HL-60 (cell line): ENCODE measurements around the gene CLASP2.
"Not testable (repeated sequence)": the region's sequence is repeated elsewhere in the genome, so short reads cannot be mapped to it uniquely, and the experiment has no call there.

Experiments
- DNase-seq, 2 experiments: peaks; one replicate each; pipeline ENCODE4 v3.0.0-alpha.2; 2010 to 2020; ENCODE audit warnings: low read depth in 1 of 2, low spot score in 1 of 2
- H3K27ac ChIP-seq: fragments of 250-450 bp; sonication (Bioruptor Pico); replicated peaks from 2 replicates; pipeline ENCODE4 v1.5.1; 2020; ENCODE audit warnings: mild to moderate bottlenecking, moderate library complexity
- H3K27me3 ChIP-seq: fragments of 250-450 bp; sonication (Bioruptor Pico); 2 replicates; pipeline ENCODE4 v1.5.1; 2021; ENCODE audit warnings: mild to moderate bottlenecking, moderate library complexity; ENCODE audit not compliant: insufficient read depth, poor library complexity, severe bottlenecking
- H3K4me3 ChIP-seq: replicated peaks from 2 replicates; pipeline ENCODE4 v1.5.1; 2011; ENCODE audit warnings: mild to moderate bottlenecking, control low read depth, low read length; ENCODE audit not compliant: insufficient read depth
- CTCF ChIP-seq: IDR thresholded peaks from one replicate; pipeline ENCODE4 v1.5.1; 2011; ENCODE audit warnings: low read length, control low read depth, inconsistent platforms; ENCODE audit not compliant: insufficient read depth
- GABPA ChIP-seq: IDR thresholded peaks from 2 replicates; pipeline ENCODE4 v1.6.1; 2012; ENCODE audit warnings: low read depth
- POLR2AphosphoS5 ChIP-seq: IDR thresholded peaks from 2 replicates; pipeline ENCODE4 v1.6.1; 2012; ENCODE audit warnings: low read depth
- REST ChIP-seq: IDR thresholded peaks from 2 replicates; pipeline ENCODE4 v1.6.1; 2012; ENCODE audit warnings: low read depth; ENCODE audit not compliant: insufficient replicate concordance
- SPI1 ChIP-seq: IDR thresholded peaks from 2 replicates; pipeline ENCODE4 v1.6.1; 2012; ENCODE audit warnings: low read depth, mild to moderate bottlenecking, borderline replicate concordance

Gene CLASP2

GRCh38 chr3:33682770-33683169, 35.3 kb downstream of the CLASP2 start:
- no peak overlapping the region for H3K27ac ChIP-seq
- DNase-seq, result no peak

GRCh38 chr3:33681667-33682066, 36.4 kb downstream of the CLASP2 start:
- Histone ChIP-seq H3K27me3 (no peaks in the 10 kb centered on the region), H3K27ac (no peak overlapping the region), H3K4me3 (no peak overlapping the region)
- TF ChIP-seq POLR2AphosphoS5, result no peak
- TF ChIP-seq GABPA, result no peak
- no peak for TF ChIP-seq CTCF
- TF ChIP-seq SPI1, result no peak
- no peak for TF ChIP-seq REST
- no peak for DNase-seq

More at GRCh38 chr3:33682770-33683169, 35.3 kb downstream of the CLASP2 start:
- TF ChIP-seq CTCF (no peak), POLR2AphosphoS5 (no peak), SPI1 (no peak), GABPA (no peak), REST (no peak)
- H3K27me3 ChIP-seq, result no peaks in the 10 kb centered on the region
- no peak overlapping the region for H3K4me3 ChIP-seq

- DNase-seq, result no peak
- Histone ChIP-seq H3K4me3 (no peak overlapping the region), H3K27ac (no peak overlapping the region), H3K27me3 (no peaks in the 10 kb centered on the region)
- TF ChIP-seq POLR2AphosphoS5 (no peak), SPI1 (no peak), GABPA (no peak), REST (no peak), CTCF (no peak)
Observed at GRCh38 chr3:33678073-33678472, 40.0 kb downstream of the CLASP2 start.

GRCh38 chr3:33673436-33673835, 44.6 kb downstream of the CLASP2 start:
- not testable (repeated sequence) for H3K27ac ChIP-seq, H3K4me3 ChIP-seq, DNase-seq, H3K27me3 ChIP-seq
